ENCODE measurements around the gene RASD1.

RASD1 gene

DNA sequence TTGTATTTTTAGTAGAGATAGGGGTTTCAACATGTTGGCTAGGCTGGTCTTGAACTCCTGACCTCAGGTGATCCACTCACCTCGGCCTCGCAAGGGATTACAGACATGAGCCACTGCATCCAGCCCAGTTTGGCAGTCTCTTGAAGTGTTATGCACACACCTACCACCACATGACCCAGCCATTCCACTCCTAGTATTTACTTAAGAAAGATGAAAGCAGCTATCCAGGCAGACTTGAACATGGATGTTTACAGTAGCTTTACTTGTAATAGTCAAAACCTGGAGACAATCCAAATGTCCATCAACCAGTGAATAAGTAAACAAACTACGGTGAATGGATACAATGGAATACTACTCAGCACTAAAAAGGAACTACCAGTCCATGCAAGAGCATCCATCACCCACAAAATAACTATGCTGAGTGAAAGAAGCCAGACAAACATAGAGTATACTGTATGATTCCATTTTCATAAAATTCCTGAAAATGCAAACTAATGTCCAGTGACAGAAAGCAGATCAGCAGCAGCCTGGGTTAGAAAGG is 37.8 kb upstream of the RASD1 start:
- Histone ChIP-seq H3K4me1 (ENCODE audit: control insufficient read depth in 1 of 2, insufficient read depth in 2 of 2, low read length in 2 of 2) (no peaks in the 10 kb centered on the region), H2BK120ac (ENCODE audit: insufficient read depth, low read length, poor library complexity) (no peak overlapping the region), H3K4me3 (ENCODE audit: low read depth, low read length) (no peak overlapping the region), H2AFZ (ENCODE audit: insufficient read depth, low read length, poor library complexity) (no peak overlapping the region), H3K4me2 (ENCODE audit: low read length) (no peak overlapping the region), H2BK12ac (ENCODE audit: low read length) (no peak overlapping the region), H3K23ac (ENCODE audit: low read length) (no peak overlapping the region), H3K14ac (ENCODE audit: low read length) (no peak overlapping the region), H2AK5ac (ENCODE audit: low read length) (no peak overlapping the region), H3K79me1 (ENCODE audit: low read length) (no peaks in the 10 kb centered on the region), H4K8ac (ENCODE audit: low read depth, low read length) (no peak overlapping the region), H3K9ac (ENCODE audit: low read length) (no peak overlapping the region), H3K4ac (ENCODE audit: low read depth, low read length) (no peak overlapping the region), H3K18ac (ENCODE audit: low read length) (no peak overlapping the region), H4K12ac (ENCODE audit: low read depth, low read length) (no peak overlapping the region), H4K91ac (ENCODE audit: low read depth, low read length) (no peak overlapping the region), H3K9me3 (ENCODE audit: insufficient read depth, low read depth, low read length) (no peaks in the 10 kb centered on the region), H3K27ac (ENCODE audit: low read depth, low read length) (no peak overlapping the region), H3K79me2 (ENCODE audit: control insufficient read depth, insufficient read depth, low read length, poor library complexity) (no peaks in the 10 kb centered on the region), H3K36me3 (ENCODE audit: control insufficient read depth in 1 of 2, insufficient read depth in 2 of 2, low read length in 2 of 2) (no peaks in the 10 kb centered on the region), H3K27me3 (ENCODE audit: insufficient read depth, low read length) (no peaks in the 10 kb centered on the region), H2BK5ac (ENCODE audit: low read depth, low read length, poor library complexity) (no peak overlapping the region)
- WGBS (ENCODE audit: extremely low coverage, insufficient coverage, insufficient read length): no CpG with 5 or more reads among the region's 3 CpGs
- DNase-seq: no peak

GRCh38 chr17:17532991-17533390 is 36.8 kb upstream of the RASD1 start:
- no peak overlapping the region for H4K91ac ChIP-seq (ENCODE audit: low read depth, low read length)
- no peak overlapping the region for H3K23ac ChIP-seq (ENCODE audit: low read length)
- WGBS (ENCODE audit: extremely low coverage, insufficient coverage, insufficient read length): no CpG with 5 or more reads among the region's 1 CpG
- no peak overlapping the region for H4K12ac ChIP-seq (ENCODE audit: low read depth, low read length)
- no peak overlapping the region for H2BK120ac ChIP-seq (ENCODE audit: insufficient read depth, low read length, poor library complexity)
- no peaks in the 10 kb centered on the region for H3K79me1 ChIP-seq (ENCODE audit: low read length)
- H3K9me3 ChIP-seq (ENCODE audit: insufficient read depth, low read depth, low read length): no peaks in the 10 kb centered on the region
- no peak for DNase-seq
- H3K4me3 ChIP-seq (ENCODE audit: low read depth, low read length): no peak overlapping the region
- no peaks in the 10 kb centered on the region for H3K27me3 ChIP-seq (ENCODE audit: insufficient read depth, low read length)
- no peak overlapping the region for H3K27ac ChIP-seq (ENCODE audit: low read depth, low read length)
- H3K9ac ChIP-seq (ENCODE audit: low read length): no peak overlapping the region
- no peak overlapping the region for H2BK5ac ChIP-seq (ENCODE audit: low read depth, low read length, poor library complexity)
- H2AFZ ChIP-seq (ENCODE audit: insufficient read depth, low read length, poor library complexity): no peak overlapping the region
- no peak overlapping the region for H3K14ac ChIP-seq (ENCODE audit: low read length)
- H2BK12ac ChIP-seq (ENCODE audit: low read length): no peak overlapping the region
- H2AK5ac ChIP-seq (ENCODE audit: low read length): no peak overlapping the region
- H3K4me1 ChIP-seq (ENCODE audit: control insufficient read depth in 1 of 2, insufficient read depth in 2 of 2, low read length in 2 of 2): no peaks in the 10 kb centered on the region
- H3K4ac ChIP-seq (ENCODE audit: low read depth, low read length): no peak overlapping the region
- no peaks in the 10 kb centered on the region for H3K36me3 ChIP-seq (ENCODE audit: control insufficient read depth in 1 of 2, insufficient read depth in 2 of 2, low read length in 2 of 2)
- no peak overlapping the region for H4K8ac ChIP-seq (ENCODE audit: low read depth, low read length)
- H3K18ac ChIP-seq (ENCODE audit: low read length): no peak overlapping the region
- H3K79me2 ChIP-seq (ENCODE audit: control insufficient read depth, insufficient read depth, low read length, poor library complexity): no peaks in the 10 kb centered on the region
- no peak overlapping the region for H3K4me2 ChIP-seq (ENCODE audit: low read length)

- Histone ChIP-seq H3K4me1 (ENCODE audit: control insufficient read depth in 1 of 2, insufficient read depth in 2 of 2, low read length in 2 of 2) (no peaks in the 10 kb centered on the region), H3K9ac (ENCODE audit: low read length) (no peak overlapping the region), H4K12ac (ENCODE audit: low read depth, low read length) (no peak overlapping the region), H4K91ac (ENCODE audit: low read depth, low read length) (no peak overlapping the region), H3K27me3 (ENCODE audit: insufficient read depth, low read length) (no peaks in the 10 kb centered on the region), H2BK5ac (ENCODE audit: low read depth, low read length, poor library complexity) (no peak overlapping the region), H2BK12ac (ENCODE audit: low read length) (no peak overlapping the region), H3K27ac (ENCODE audit: low read depth, low read length) (no peak overlapping the region), H3K36me3 (ENCODE audit: control insufficient read depth in 1 of 2, insufficient read depth in 2 of 2, low read length in 2 of 2) (no peaks in the 10 kb centered on the region), H2AK5ac (ENCODE audit: low read length) (no peak overlapping the region), H3K23ac (ENCODE audit: low read length) (no peak overlapping the region), H3K9me3 (ENCODE audit: insufficient read depth, low read depth, low read length) (no peaks in the 10 kb centered on the region), H3K79me1 (ENCODE audit: low read length) (no peaks in the 10 kb centered on the region), H3K4me3 (ENCODE audit: low read depth, low read length) (no peak overlapping the region), H3K79me2 (ENCODE audit: control insufficient read depth, insufficient read depth, low read length, poor library complexity) (no peaks in the 10 kb centered on the region), H2BK120ac (ENCODE audit: insufficient read depth, low read length, poor library complexity) (no peak overlapping the region), H3K18ac (ENCODE audit: low read length) (no peak overlapping the region), H3K4ac (ENCODE audit: low read depth, low read length) (no peak overlapping the region), H4K8ac (ENCODE audit: low read depth, low read length) (no peak overlapping the region), H2AFZ (ENCODE audit: insufficient read depth, low read length, poor library complexity) (no peak overlapping the region), H3K4me2 (ENCODE audit: low read length) (no peak overlapping the region), H3K14ac (ENCODE audit: low read length) (no peak overlapping the region)
- WGBS (ENCODE audit: extremely low coverage, insufficient coverage, insufficient read length): no CpG with 5 or more reads among the region's 4 CpGs
- DNase-seq: no peak
Observed at GRCh38 chr17:17531156-17531555, 35.0 kb upstream of the RASD1 start.

- no peak overlapping the region for H3K27ac ChIP-seq (ENCODE audit: low read depth, low read length)
- H3K18ac ChIP-seq (ENCODE audit: low read length): no peak overlapping the region
- no peak overlapping the region for H3K4ac ChIP-seq (ENCODE audit: low read depth, low read length)
- no peak for DNase-seq
- no peak overlapping the region for H2AK5ac ChIP-seq (ENCODE audit: low read length)
- no peak overlapping the region for H2BK120ac ChIP-seq (ENCODE audit: insufficient read depth, low read length, poor library complexity)
- no peaks in the 10 kb centered on the region for H3K79me2 ChIP-seq (ENCODE audit: control insufficient read depth, insufficient read depth, low read length, poor library complexity)
- WGBS (ENCODE audit: extremely low coverage, insufficient coverage, insufficient read length): no CpG with 5 or more reads among the region's 22 CpGs
- H3K9me3 ChIP-seq (ENCODE audit: insufficient read depth, low read depth, low read length): no peaks in the 10 kb centered on the region
- no peak overlapping the region for H4K91ac ChIP-seq (ENCODE audit: low read depth, low read length)
- H3K4me1 ChIP-seq (ENCODE audit: control insufficient read depth in 1 of 2, insufficient read depth in 2 of 2, low read length in 2 of 2): no peaks in the 10 kb centered on the region
- H3K23ac ChIP-seq (ENCODE audit: low read length): no peak overlapping the region
- no peak overlapping the region for H3K14ac ChIP-seq (ENCODE audit: low read length)
- H4K8ac ChIP-seq (ENCODE audit: low read depth, low read length): no peak overlapping the region
- H3K9ac ChIP-seq (ENCODE audit: low read length): no peak overlapping the region
- H3K36me3 ChIP-seq (ENCODE audit: control insufficient read depth in 1 of 2, insufficient read depth in 2 of 2, low read length in 2 of 2): no peaks in the 10 kb centered on the region
- no peak overlapping the region for H2BK5ac ChIP-seq (ENCODE audit: low read depth, low read length, poor library complexity)
- no peak overlapping the region for H2BK12ac ChIP-seq (ENCODE audit: low read length)
- H3K4me3 ChIP-seq (ENCODE audit: low read depth, low read length): peak overlapping the region; percentile 26
- H3K27me3 ChIP-seq (ENCODE audit: insufficient read depth, low read length): no peaks in the 10 kb centered on the region
- H3K4me2 ChIP-seq (ENCODE audit: low read length): no peak overlapping the region
- H2AFZ ChIP-seq (ENCODE audit: insufficient read depth, low read length, poor library complexity): no peak overlapping the region
- no peak overlapping the region for H4K12ac ChIP-seq (ENCODE audit: low read depth, low read length)
- no peaks in the 10 kb centered on the region for H3K79me1 ChIP-seq (ENCODE audit: low read length)
Observed at GRCh38 chr17:17528696-17529652, 32.8 kb upstream of the RASD1 start.

Measured in trophoblast cell (in vitro differentiated cells and primary cell).